Endodermal cell (in vitro differentiated cells): ENCODE data around the gene JMY. TPM values are rescaled to one million over a fixed set of nuclear protein-coding genes. Genes with fewer than 3 reads are reported as not detected.

Experiments used
- DNase-seq: peaks from one replicate; pipeline ENCODE4 v3.0.0-alpha.2; 2017
- H3K27ac ChIP-seq: 2 replicates; pipeline ENCODE4 v1.5.1; 2013; ENCODE audit warnings: mild to moderate bottlenecking, low read depth, low read length, moderate library complexity
- H3K27me3 ChIP-seq: 2 replicates; pipeline ENCODE4 v1.6.1; 2013; ENCODE audit warnings: mild to moderate bottlenecking, low read length, moderate library complexity; ENCODE audit not compliant: insufficient read depth, control insufficient read depth, poor library complexity, severe bottlenecking
- H3K36me3 ChIP-seq: 2 replicates; pipeline ENCODE4 v1.7.0; 2013; ENCODE audit warnings: mild to moderate bottlenecking, low read length, moderate library complexity; ENCODE audit not compliant: control insufficient read depth, insufficient read depth
- H3K4me1 ChIP-seq: one replicate; pipeline ENCODE4 v1.7.0; 2013; ENCODE audit warnings: low read length; ENCODE audit not compliant: control insufficient read depth, insufficient read depth
- H3K4me3 ChIP-seq: 2 replicates; pipeline ENCODE4 v1.5.1; 2013; ENCODE audit warnings: mild to moderate bottlenecking, low read length, moderate library complexity
- H3K9ac ChIP-seq: 2 replicates; pipeline ENCODE4 v1.6.1; 2013; ENCODE audit warnings: mild to moderate bottlenecking, low read length, moderate library complexity; ENCODE audit not compliant: poor library complexity, severe bottlenecking; ENCODE audit errors: extremely low read depth
- H3K9me3 ChIP-seq: 2 replicates; pipeline ENCODE4 v1.6.1; 2013; ENCODE audit warnings: mild to moderate bottlenecking, low read length, moderate library complexity; ENCODE audit not compliant: control insufficient read depth
- H3K27ac Mint-ChIP-seq: 2 replicates; pipeline ENCODE4 v1.8.0; 2020; ENCODE audit warnings: mixed read lengths
- H3K27me3 Mint-ChIP-seq: 2 replicates; pipeline ENCODE4 v1.8.0; 2021; ENCODE audit warnings: mild to moderate bottlenecking, mixed read lengths; ENCODE audit not compliant: insufficient read depth
- H3K36me3 Mint-ChIP-seq: 2 replicates; pipeline ENCODE4 v1.8.0; 2020; ENCODE audit warnings: low read depth, mixed read lengths
- H3K4me1 Mint-ChIP-seq: 2 replicates; pipeline ENCODE4 v1.8.0; 2020; ENCODE audit warnings: mixed read lengths
- H3K4me3 Mint-ChIP-seq: 2 replicates; pipeline ENCODE4 v1.8.0; 2020; ENCODE audit warnings: mild to moderate bottlenecking, moderate library complexity, mixed read lengths
- H3K9me3 Mint-ChIP-seq: 2 replicates; pipeline ENCODE4 v1.8.0; 2020; ENCODE audit warnings: mild to moderate bottlenecking, mixed read lengths
- WGBS, 2 experiments: methylation state at CpG; one replicate each; pipeline versions ENCODE4 v1.1.5 to v1.1.7; 2013; ENCODE audit warnings: missing lambda C conversion rate in 2 of 2, mixed read lengths in 1 of 2; ENCODE audit not compliant: insufficient coverage in 1 of 2, insufficient read length in 1 of 2; 5-methylcytosine and 5-hydroxymethylcytosine counted together
- total RNA-seq, 2 donors: library from RNA; stranded (reverse); fragmentation: NEBNext Ultra II Directional in 1 of 2; extraction: Animal tissue kit (Norgen Biotek cat#: 25700) in 1 of 2; gene quantifications; 2 replicates in 1 of 2; 3 replicates in 1 of 2; pipeline ENCODE4 v1.2.1, GENCODE V29; 2021
- TF ChIP-seq, protein P1 (sequence below): fragments of 200-600 bp; sonication (generic); conservative IDR thresholded peaks from 2 replicates; pipeline ENCODE4 v1.5.0; 2021; ENCODE audit warnings: antibody characterized with exemption, mild to moderate bottlenecking

JMY gene
- total RNA-seq, 2 donors from 2014 or later = 19.4 to 20.8 TPM

GRCh38 chr5:79209505-79209904, 26.4 kb upstream of the JMY start:
- Mint-ChIP-seq H3K4me3 (no peak overlapping the region), H3K36me3 (no peaks in the 10 kb centered on the region), H3K9me3 (no peaks in the 10 kb centered on the region), H3K27ac (no peak overlapping the region), H3K4me1 (no peaks in the 10 kb centered on the region), H3K27me3 (no peaks in the 10 kb centered on the region)
- DNase-seq = no peak
- Histone ChIP-seq H3K36me3 (no peaks in the 10 kb centered on the region), H3K4me3 (no peak overlapping the region), H3K4me1 (no peaks in the 10 kb centered on the region), H3K9me3 (no peaks in the 10 kb centered on the region), H3K27me3 (no peaks in the 10 kb centered on the region), H3K9ac (no peak overlapping the region), H3K27ac (no peak overlapping the region)
- TF ChIP-seq, protein P1, sequence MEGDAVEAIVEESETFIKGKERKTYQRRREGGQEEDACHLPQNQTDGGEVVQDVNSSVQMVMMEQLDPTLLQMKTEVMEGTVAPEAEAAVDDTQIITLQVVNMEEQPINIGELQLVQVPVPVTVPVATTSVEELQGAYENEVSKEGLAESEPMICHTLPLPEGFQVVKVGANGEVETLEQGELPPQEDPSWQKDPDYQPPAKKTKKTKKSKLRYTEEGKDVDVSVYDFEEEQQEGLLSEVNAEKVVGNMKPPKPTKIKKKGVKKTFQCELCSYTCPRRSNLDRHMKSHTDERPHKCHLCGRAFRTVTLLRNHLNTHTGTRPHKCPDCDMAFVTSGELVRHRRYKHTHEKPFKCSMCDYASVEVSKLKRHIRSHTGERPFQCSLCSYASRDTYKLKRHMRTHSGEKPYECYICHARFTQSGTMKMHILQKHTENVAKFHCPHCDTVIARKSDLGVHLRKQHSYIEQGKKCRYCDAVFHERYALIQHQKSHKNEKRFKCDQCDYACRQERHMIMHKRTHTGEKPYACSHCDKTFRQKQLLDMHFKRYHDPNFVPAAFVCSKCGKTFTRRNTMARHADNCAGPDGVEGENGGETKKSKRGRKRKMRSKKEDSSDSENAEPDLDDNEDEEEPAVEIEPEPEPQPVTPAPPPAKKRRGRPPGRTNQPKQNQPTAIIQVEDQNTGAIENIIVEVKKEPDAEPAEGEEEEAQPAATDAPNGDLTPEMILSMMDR = no peak

DNA sequence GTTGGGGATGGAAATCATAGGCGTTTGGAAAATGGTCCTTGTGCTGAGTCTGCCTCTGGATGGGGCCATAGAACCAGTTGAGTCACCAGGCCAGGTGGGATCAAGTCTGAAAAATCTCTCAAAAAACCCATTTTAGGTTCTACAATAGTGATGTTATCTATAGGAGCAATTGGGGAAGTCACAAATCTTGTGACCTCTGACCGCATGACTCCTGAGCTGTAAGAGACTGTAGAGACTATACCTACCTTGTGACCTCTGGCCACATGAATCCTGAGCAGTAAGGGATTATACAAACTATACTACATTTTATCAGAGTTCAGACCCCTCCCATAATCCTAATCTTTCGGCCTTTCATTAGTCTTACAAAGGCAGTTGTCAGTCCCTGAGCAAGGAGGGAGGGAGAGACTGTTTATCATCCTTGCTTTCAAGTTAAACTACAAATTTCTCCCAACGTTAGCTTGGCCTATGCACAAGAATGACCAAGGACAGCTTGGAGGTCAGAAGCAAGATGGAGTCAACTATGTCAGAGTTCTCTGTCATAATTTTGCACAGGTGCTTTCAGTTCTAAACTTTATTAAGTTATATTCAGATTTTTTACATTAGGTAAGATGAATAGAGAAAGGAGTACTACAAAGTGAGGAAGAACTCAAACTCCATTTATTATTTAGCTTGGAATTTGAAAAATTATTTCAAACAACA, 11.5 kb upstream of the JMY start:
- Histone ChIP-seq H3K4me3 (no peak overlapping the region), H3K9me3 (peaks cover 7% of the 10 kb centered on the region), H3K9ac (no peak overlapping the region), H3K36me3 (no peaks in the 10 kb centered on the region), H3K4me1 (peaks cover 3% of the 10 kb centered on the region), H3K27me3 (no peaks in the 10 kb centered on the region), H3K27ac (no peak overlapping the region)
- DNase-seq = no peak
- Mint-ChIP-seq H3K27me3 (no peaks in the 10 kb centered on the region), H3K9me3 (peaks cover 5% of the 10 kb centered on the region), H3K4me1 (no peaks in the 10 kb centered on the region), H3K36me3 (peaks cover 10% of the 10 kb centered on the region), H3K27ac (no peak overlapping the region), H3K4me3 (no peak overlapping the region)
- TF ChIP-seq, protein P1 = no peak
- WGBS, 2 experiments = 92 to 96% methylated on average over 4 of the region's 4 CpGs

DNA sequence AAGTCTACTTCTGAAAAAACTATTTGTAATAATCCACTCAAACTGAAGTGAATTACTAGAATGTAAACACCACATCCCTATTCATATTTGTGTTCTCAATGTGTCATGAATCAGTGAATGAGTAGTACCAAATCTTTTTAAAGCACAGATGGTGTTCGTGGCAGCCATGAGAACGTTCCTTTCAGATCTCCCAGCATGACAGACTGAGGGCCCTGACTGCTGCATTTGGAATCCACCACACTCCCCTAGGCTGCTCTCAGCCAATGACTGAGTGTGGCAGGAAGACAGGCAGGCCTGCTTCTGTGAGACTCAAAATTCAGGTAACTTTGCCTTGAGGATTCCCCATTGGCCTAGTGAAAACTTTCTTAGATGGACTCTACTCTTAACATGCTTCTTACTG, 10.9 kb upstream of the JMY start:
- Histone ChIP-seq H3K9ac (no peak overlapping the region), H3K4me3 (no peak overlapping the region), H3K4me1 (peaks cover 3% of the 10 kb centered on the region), H3K27ac (no peak overlapping the region), H3K27me3 (no peaks in the 10 kb centered on the region), H3K9me3 (peaks cover 7% of the 10 kb centered on the region), H3K36me3 (no peaks in the 10 kb centered on the region)
- Mint-ChIP-seq H3K4me1 (no peaks in the 10 kb centered on the region), H3K9me3 (peaks cover 5% of the 10 kb centered on the region), H3K27me3 (no peaks in the 10 kb centered on the region), H3K27ac (no peak overlapping the region), H3K36me3 (peaks cover 10% of the 10 kb centered on the region), H3K4me3 (no peak overlapping the region)
- peak; percentile 52 for DNase-seq
- TF ChIP-seq, protein P1 = no peak
- WGBS, 2 experiments = 73 to 82% methylated on average over 2 of the region's 2 CpGs
